Measurements from ENCODE around the gene PPP1R14C. TPM values are rescaled to one million over a fixed set of nuclear protein-coding genes. Genes with fewer than 3 reads are reported as not detected.

The PPP1R14C gene
- total and polyA plus RNA-seq, 10 of the 15 experiments (the other 5 are each of a cell fraction or from before 2014, with no cell fraction given), result 0.07 to 1.6 (median 0.13) TPM; not detected in 4

DNA sequence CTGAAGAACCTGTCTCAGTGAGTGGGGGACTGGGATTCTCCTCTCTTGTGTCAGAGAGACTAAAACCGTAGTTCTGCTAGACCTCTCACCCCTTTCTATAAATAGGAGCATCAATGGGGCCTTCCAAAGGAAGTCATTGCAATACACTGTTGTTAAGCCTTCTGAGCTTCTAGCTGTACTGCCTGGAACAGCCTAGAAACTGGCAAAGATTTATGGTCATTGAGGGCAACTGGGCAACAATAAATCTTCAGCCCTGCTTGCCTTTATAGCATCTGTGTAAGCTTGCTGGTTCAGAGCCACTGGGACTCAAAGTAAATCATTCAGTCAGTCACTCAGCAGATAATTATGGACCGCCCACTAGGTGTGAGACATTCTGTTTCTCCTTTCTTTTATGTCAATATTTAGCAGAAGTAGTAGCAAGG is 53.2 kb downstream of the PPP1R14C start:
- H2AFZ ChIP-seq (ENCODE audit: control insufficient read depth, low read depth, low read length), result no peak overlapping the region
- no peaks in the 10 kb centered on the region for H3K9me3 ChIP-seq (replicated peaks; ENCODE audit: control insufficient read depth, insufficient read depth, low read length)
- RAD21 ChIA-PET (ENCODE audit: unreplicated experiment), result no interaction called here
- CTCF ChIA-PET, result interaction anchor here (1.7 kb wide), 1 partner anchor 113 kb away, joined by 4 read pairs; no protein-coding TSS in a partner anchor
- no peak overlapping the region for H3K27ac ChIP-seq (ENCODE audit: control insufficient read depth, insufficient read depth)
- no peaks in the 10 kb centered on the region; a peak in 1 of 4 replicates for H3K27me3 ChIP-seq (replicated peaks in 1 of 2; ENCODE audit: control insufficient read depth in 2 of 2, insufficient read depth in 2 of 2, low read length in 1 of 2)
- H4K20me1 ChIP-seq (ENCODE audit: control insufficient read depth, insufficient read depth), result no peaks in the 10 kb centered on the region
- no peak for DNase-seq (ENCODE audit: low read depth, low spot score)
- peak; percentile 18; the same call in 1 of the 3 replicates for ATAC-seq
- POLR2A ChIA-PET, result no interaction called here
- H3K79me2 ChIP-seq (ENCODE audit: control insufficient read depth, insufficient read depth, low read length), result no peaks in the 10 kb centered on the region
- no TSS peak for BruUV-seq (replicated peaks)
- no peak overlapping the region for H3K9ac ChIP-seq (ENCODE audit: control insufficient read depth, insufficient read depth, low read length)
- no peaks in the 10 kb centered on the region for H3K36me3 ChIP-seq (ENCODE audit: control insufficient read depth in 2 of 2, insufficient read depth in 2 of 2, low read length in 1 of 2)
- no peak for TF ChIP-seq TAF1 (IDR thresholded peaks at IDR 0.05; ENCODE audit: borderline replicate concordance, low read depth, low read length)
- TF ChIP-seq, protein P1, sequence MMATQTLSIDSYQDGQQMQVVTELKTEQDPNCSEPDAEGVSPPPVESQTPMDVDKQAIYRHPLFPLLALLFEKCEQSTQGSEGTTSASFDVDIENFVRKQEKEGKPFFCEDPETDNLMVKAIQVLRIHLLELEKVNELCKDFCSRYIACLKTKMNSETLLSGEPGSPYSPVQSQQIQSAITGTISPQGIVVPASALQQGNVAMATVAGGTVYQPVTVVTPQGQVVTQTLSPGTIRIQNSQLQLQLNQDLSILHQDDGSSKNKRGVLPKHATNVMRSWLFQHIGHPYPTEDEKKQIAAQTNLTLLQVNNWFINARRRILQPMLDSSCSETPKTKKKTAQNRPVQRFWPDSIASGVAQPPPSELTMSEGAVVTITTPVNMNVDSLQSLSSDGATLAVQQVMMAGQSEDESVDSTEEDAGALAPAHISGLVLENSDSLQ (IDR thresholded peaks at IDR 0.05), result peak; percentile 44; the same call in 1 of the 2 replicates
- H3K4me2 ChIP-seq (ENCODE audit: control insufficient read depth, insufficient read depth), result no peak overlapping the region
- intact Hi-C loops (cut with micrococcal nuclease; ENCODE audit: unreplicated experiment) (no loop called here), in situ Hi-C loops (cut with MboI) (no loop called here)
- no peak for FAIRE-seq
- WGBS (ENCODE audit: insufficient coverage, insufficient replicate concordance, low lambda C conversion rate, missing lambda C conversion rate), result 30% methylated on average over 2 of the region's 2 CpGs
- no peak overlapping the region for H3K4me3 ChIP-seq
- no peaks in the 10 kb centered on the region for H3K4me1 ChIP-seq (ENCODE audit: control insufficient read depth, insufficient read depth, low read length)
- SMC1A ChIA-PET (ENCODE audit: uncharacterized antibody, unreplicated experiment), result no interaction called here

DNA sequence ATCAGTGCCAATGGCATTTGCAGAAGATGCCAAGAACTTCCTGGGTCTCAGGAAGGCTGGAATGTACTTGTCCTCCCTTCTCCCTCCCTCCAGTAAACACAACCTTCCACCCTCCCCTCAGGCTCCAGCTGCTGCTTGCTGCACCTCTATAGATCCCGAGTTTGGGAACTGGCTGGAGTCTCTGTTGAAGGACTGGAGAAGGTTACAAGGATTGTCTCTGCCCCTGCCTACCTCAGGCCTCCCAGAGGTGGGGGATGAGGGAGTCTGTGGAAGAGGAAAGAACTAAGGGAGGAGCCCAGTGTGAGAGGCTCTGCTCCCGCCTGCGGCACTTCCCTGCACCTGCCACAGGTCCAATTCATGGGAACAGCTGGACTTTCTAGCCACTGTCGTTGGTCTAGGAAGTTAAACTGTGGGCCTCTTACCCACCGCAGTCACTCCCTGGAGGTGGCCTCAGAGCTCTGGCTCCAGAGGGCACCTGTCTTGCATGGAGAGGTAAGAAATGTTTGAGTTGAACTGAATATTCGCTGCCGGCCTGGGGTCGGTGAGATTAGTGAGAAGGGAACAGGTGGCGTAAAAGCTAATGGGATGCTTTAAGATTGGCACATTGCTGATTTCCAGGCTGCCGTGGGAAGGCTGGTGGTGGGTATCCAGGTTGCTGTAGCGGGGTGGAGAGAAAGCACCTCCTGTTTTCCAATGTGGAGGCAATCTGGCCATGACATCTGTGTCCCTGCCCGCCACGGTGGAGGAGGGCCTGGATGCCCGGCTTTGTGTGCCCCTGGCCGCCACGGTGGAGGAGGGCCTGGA is 54.3 kb downstream of the PPP1R14C start:
- POLR2A ChIA-PET, result no interaction called here
- H3K36me3 ChIP-seq (ENCODE audit: control insufficient read depth in 2 of 2, insufficient read depth in 2 of 2, low read length in 1 of 2), result no peaks in the 10 kb centered on the region
- BruUV-seq (replicated peaks), result no TSS peak

More for the DNA sequence above, 54.3 kb downstream of the PPP1R14C start:
- H3K27ac ChIP-seq (ENCODE audit: control insufficient read depth, insufficient read depth), result no peak overlapping the region
- H4K20me1 ChIP-seq (ENCODE audit: control insufficient read depth, insufficient read depth), result no peaks in the 10 kb centered on the region
- no peak overlapping the region for H3K4me2 ChIP-seq (ENCODE audit: control insufficient read depth, insufficient read depth)
- no peaks in the 10 kb centered on the region; a peak in 1 of 4 replicates for H3K27me3 ChIP-seq (replicated peaks in 1 of 2; ENCODE audit: control insufficient read depth in 2 of 2, insufficient read depth in 2 of 2, low read length in 1 of 2)
- TF ChIP-seq POLR2A (IDR thresholded peaks at IDR 0.05; ENCODE audit: low read depth, low read length) (no peak), STAT1 (conservative IDR thresholded peaks at IDR 0.05) (no peak), MTA2 (IDR thresholded peaks at IDR 0.05; ENCODE audit: low read depth) (no peak), EGR1 (IDR thresholded peaks at IDR 0.05; ENCODE audit: borderline replicate concordance in 1 of 2, low read depth in 2 of 2, low read length in 2 of 2) (no peak)
- no peak overlapping the region for H3K9ac ChIP-seq (ENCODE audit: control insufficient read depth, insufficient read depth, low read length)
- no peak overlapping the region for H3K4me3 ChIP-seq
- no peaks in the 10 kb centered on the region for H3K4me1 ChIP-seq (ENCODE audit: control insufficient read depth, insufficient read depth, low read length)
- ChIA-PET SMC1A (ENCODE audit: uncharacterized antibody, unreplicated experiment) (no interaction called here), RAD21 (ENCODE audit: unreplicated experiment) (interaction anchor here (0.6 kb wide), 1 partner anchor 205 kb away, joined by 3 read pairs; no protein-coding TSS in a partner anchor), CTCF (no interaction called here)
- DNase-seq (ENCODE audit: low read depth, low spot score) (no peak), FAIRE-seq (no peak), ATAC-seq (no peak)
- intact Hi-C loops (cut with micrococcal nuclease; ENCODE audit: unreplicated experiment) (no loop called here), in situ Hi-C loops (cut with MboI) (no loop called here)
- H3K79me2 ChIP-seq (ENCODE audit: control insufficient read depth, insufficient read depth, low read length), result no peaks in the 10 kb centered on the region
- WGBS (ENCODE audit: insufficient coverage, insufficient replicate concordance, low lambda C conversion rate, missing lambda C conversion rate), result 72% methylated on average over 16 of the region's 16 CpGs
- H2AFZ ChIP-seq (ENCODE audit: control insufficient read depth, low read depth, low read length), result no peak overlapping the region
- H3K9me3 ChIP-seq (replicated peaks; ENCODE audit: control insufficient read depth, insufficient read depth, low read length), result no peaks in the 10 kb centered on the region

Measured in GM12878 (cell line).